Breast epithelium (tissue), 3 donors: Measurements from ENCODE around the gene CCL14.

Source experiments
- POLR2A ChIP-seq: fragments of 450-650 bp; IDR thresholded peaks from one replicate; pipeline ENCODE4 v1.6.1; 2016; ENCODE audit warnings: antibody characterized with exemption, mild to moderate bottlenecking, moderate library complexity
- POLR2AphosphoS5 ChIP-seq, 3 donors: sonication (generic); formaldehyde crosslinking; IDR thresholded peaks; one replicate each; pipeline ENCODE4 v1.6.1; 2017; ENCODE audit warnings: antibody characterized with exemption in 3 of 3
- TF ChIP-seq, protein P1 (sequence below), 3 donors: fragments of 450-650 bp; IDR thresholded peaks; one replicate each; pipeline ENCODE4 v1.5.1; 2016 to 2017; ENCODE audit warnings: antibody characterized with exemption in 3 of 3, mild to moderate bottlenecking in 3 of 3, moderate library complexity in 3 of 3

DNA sequence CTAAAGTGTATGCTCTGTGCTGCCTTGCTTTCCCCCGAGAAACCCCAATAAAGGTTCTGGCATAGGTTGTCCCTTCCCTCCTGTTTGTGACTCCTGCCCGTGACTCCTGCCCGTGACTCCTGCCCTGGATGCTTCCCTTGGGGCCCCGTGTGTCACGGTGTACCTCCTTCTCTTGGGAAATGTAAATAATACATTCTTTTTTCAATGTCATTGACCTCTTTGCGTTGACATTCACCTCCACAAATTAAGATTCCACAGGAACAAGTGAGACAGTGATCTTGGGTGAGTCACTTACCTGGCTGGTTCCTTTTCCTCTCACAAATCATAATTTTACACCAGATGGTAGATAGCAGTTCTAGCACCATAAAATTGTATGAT lies 14.2 kb upstream of the CCL14 start:
- TF ChIP-seq, protein P1, sequence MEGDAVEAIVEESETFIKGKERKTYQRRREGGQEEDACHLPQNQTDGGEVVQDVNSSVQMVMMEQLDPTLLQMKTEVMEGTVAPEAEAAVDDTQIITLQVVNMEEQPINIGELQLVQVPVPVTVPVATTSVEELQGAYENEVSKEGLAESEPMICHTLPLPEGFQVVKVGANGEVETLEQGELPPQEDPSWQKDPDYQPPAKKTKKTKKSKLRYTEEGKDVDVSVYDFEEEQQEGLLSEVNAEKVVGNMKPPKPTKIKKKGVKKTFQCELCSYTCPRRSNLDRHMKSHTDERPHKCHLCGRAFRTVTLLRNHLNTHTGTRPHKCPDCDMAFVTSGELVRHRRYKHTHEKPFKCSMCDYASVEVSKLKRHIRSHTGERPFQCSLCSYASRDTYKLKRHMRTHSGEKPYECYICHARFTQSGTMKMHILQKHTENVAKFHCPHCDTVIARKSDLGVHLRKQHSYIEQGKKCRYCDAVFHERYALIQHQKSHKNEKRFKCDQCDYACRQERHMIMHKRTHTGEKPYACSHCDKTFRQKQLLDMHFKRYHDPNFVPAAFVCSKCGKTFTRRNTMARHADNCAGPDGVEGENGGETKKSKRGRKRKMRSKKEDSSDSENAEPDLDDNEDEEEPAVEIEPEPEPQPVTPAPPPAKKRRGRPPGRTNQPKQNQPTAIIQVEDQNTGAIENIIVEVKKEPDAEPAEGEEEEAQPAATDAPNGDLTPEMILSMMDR (IDR thresholded peaks at IDR 0.05), result no peak
- no peak for TF ChIP-seq POLR2A
- TF ChIP-seq POLR2AphosphoS5 (IDR thresholded peaks at IDR 0.05), result no peak
